DOHH2 (cell line): ENCODE data around the gene FHL1.

Experiments used
- H3F3A ChIP-seq: fragments of 200-600 bp; sonication (generic), shearing (Covaris generic); 2 replicates; pipeline ENCODE4 v1.6.0; 2016; ENCODE audit warnings: antibody characterized with exemption, mild to moderate bottlenecking; ENCODE audit not compliant: control insufficient read depth, insufficient read depth
- H3K27ac ChIP-seq: fragments of 200-600 bp; sonication (generic); 2 replicates; pipeline ENCODE4 v1.5.1; 2014; ENCODE audit warnings: low read depth, mild to moderate bottlenecking, low read length, moderate library complexity
- H3K27me3 ChIP-seq: fragments of 200-600 bp; sonication (generic); 2 replicates; pipeline ENCODE4 v1.6.1; 2014; ENCODE audit warnings: mild to moderate bottlenecking, low read length, mixed read lengths; ENCODE audit not compliant: control insufficient read depth
- H3K36me3 ChIP-seq: fragments of 200-600 bp; sonication (generic); 2 replicates; pipeline ENCODE4 v1.6.1; 2014; ENCODE audit warnings: mild to moderate bottlenecking, low read length, moderate library complexity, mixed read lengths; ENCODE audit not compliant: control insufficient read depth
- H3K4me1 ChIP-seq: fragments of 200-600 bp; sonication (generic); 2 replicates; pipeline ENCODE4 v1.6.1; 2014; ENCODE audit warnings: mild to moderate bottlenecking, low read length, mixed read lengths; ENCODE audit not compliant: control insufficient read depth
- H3K4me2 ChIP-seq: fragments of 200-600 bp; sonication (generic); 2 replicates; pipeline ENCODE4 v1.6.0; 2014; ENCODE audit warnings: mild to moderate bottlenecking, low read length, moderate library complexity
- H3K4me3 ChIP-seq: fragments of 200-600 bp; sonication (generic); 2 replicates; pipeline ENCODE4 v1.5.1; 2014; ENCODE audit warnings: mild to moderate bottlenecking, low read length, mixed read lengths
- H3K79me2 ChIP-seq: fragments of 200-600 bp; sonication (generic); 2 replicates; pipeline ENCODE4 v1.6.1; 2014; ENCODE audit warnings: mild to moderate bottlenecking, low read length, mixed read lengths; ENCODE audit not compliant: control insufficient read depth
- H3K9me2 ChIP-seq: fragments of 200-600 bp; sonication (generic); replicated peaks from 2 replicates; pipeline ENCODE4 v1.6.1; 2014; ENCODE audit warnings: mild to moderate bottlenecking, low read length, mixed read lengths; ENCODE audit not compliant: control insufficient read depth
- H3K9me3 ChIP-seq: fragments of 200-600 bp; sonication (generic); 2 replicates; pipeline ENCODE4 v1.6.1; 2014; ENCODE audit warnings: antibody characterized with exemption, low read length, mixed read lengths; ENCODE audit not compliant: control insufficient read depth, insufficient read depth
- H4K20me1 ChIP-seq: fragments of 200-600 bp; sonication (generic); 2 replicates; pipeline ENCODE4 v1.6.0; 2014; ENCODE audit warnings: low read depth, mild to moderate bottlenecking, antibody characterized with exemption, low read length, moderate library complexity; ENCODE audit not compliant: control insufficient read depth, insufficient read depth
- CTCF ChIP-seq: fragments of 200-600 bp; sonication (generic); IDR thresholded peaks from one replicate; pipeline ENCODE4 v1.5.1; 2014; ENCODE audit warnings: antibody characterized with exemption, mild to moderate bottlenecking, low read depth, low read length; ENCODE audit not compliant: poor library complexity, severe bottlenecking
- EZH2phosphoT487 ChIP-seq: fragments of 200-600 bp; sonication (generic); IDR thresholded peaks from 2 replicates; pipeline ENCODE4 v1.6.1; 2017; ENCODE audit warnings: borderline replicate concordance, mild to moderate bottlenecking, antibody characterized with exemption, low read length, moderate library complexity, mixed read lengths

The FHL1 gene

GRCh38 chrX:136255541-136255940 is 108.2 kb downstream of the FHL1 start:
- H3F3A ChIP-seq = no peaks in the 10 kb centered on the region
- no peaks in the 10 kb centered on the region for H3K9me2 ChIP-seq
- H3K27ac ChIP-seq = no peak overlapping the region
- no peaks in the 10 kb centered on the region for H3K79me2 ChIP-seq
- TF ChIP-seq CTCF (no peak), EZH2phosphoT487 (no peak)
- no peak overlapping the region for H3K4me3 ChIP-seq
- H3K36me3 ChIP-seq = no peaks in the 10 kb centered on the region
- H3K9me3 ChIP-seq = no peaks in the 10 kb centered on the region
- no peaks in the 10 kb centered on the region for H4K20me1 ChIP-seq
- peaks cover 1% of the 10 kb centered on the region for H3K27me3 ChIP-seq
- no peak overlapping the region for H3K4me2 ChIP-seq
- H3K4me1 ChIP-seq = peaks cover 8% of the 10 kb centered on the region; the same call in 1 of the 2 replicates

- H3K27ac ChIP-seq = no peak overlapping the region
- no peak for TF ChIP-seq EZH2phosphoT487
- TF ChIP-seq CTCF = no peak
- peaks cover 8% of the 10 kb centered on the region; the same call in 1 of the 2 replicates for H3K4me1 ChIP-seq
- no peak overlapping the region for H3K4me3 ChIP-seq
- no peaks in the 10 kb centered on the region for H3K27me3 ChIP-seq
- no peaks in the 10 kb centered on the region for H4K20me1 ChIP-seq
- H3K79me2 ChIP-seq = no peaks in the 10 kb centered on the region
- no peaks in the 10 kb centered on the region for H3F3A ChIP-seq
- H3K9me2 ChIP-seq = no peaks in the 10 kb centered on the region
- no peaks in the 10 kb centered on the region for H3K9me3 ChIP-seq
- H3K36me3 ChIP-seq = no peaks in the 10 kb centered on the region
- no peak overlapping the region for H3K4me2 ChIP-seq
Observed at GRCh38 chrX:136256026-136256425, 108.7 kb downstream of the FHL1 start.

- no peaks in the 10 kb centered on the region for H3F3A ChIP-seq
- no peaks in the 10 kb centered on the region for H3K27me3 ChIP-seq
- no peaks in the 10 kb centered on the region for H3K36me3 ChIP-seq
- TF ChIP-seq CTCF (no peak), EZH2phosphoT487 (no peak)
- no peaks in the 10 kb centered on the region for H3K9me2 ChIP-seq
- no peaks in the 10 kb centered on the region for H4K20me1 ChIP-seq
- no peak overlapping the region for H3K27ac ChIP-seq
- 0 out of 2 replicates have a peak, but pooled peaks cover 3% of the 10 kb centered on the region for H3K4me1 ChIP-seq
- H3K4me2 ChIP-seq = no peak overlapping the region
- H3K9me3 ChIP-seq = no peaks in the 10 kb centered on the region
- no peak overlapping the region for H3K4me3 ChIP-seq
- H3K79me2 ChIP-seq = no peaks in the 10 kb centered on the region
Observed at GRCh38 chrX:136258951-136259350, 111.6 kb downstream of the FHL1 start.
